ENCODE measurements around the gene CTTN. TPM values are rescaled to one million over a fixed set of nuclear protein-coding genes. Genes with fewer than 3 reads are reported as not detected.

CTTN gene
- total RNA-seq, 1 donor from 2014 or later, result 458 TPM

GRCh38 chr11:70353329-70353728 is 45.0 kb upstream of the CTTN start:
- DNase-seq (ENCODE audit: low spot score), result no peak
- Mint-ChIP-seq H3K27ac (ENCODE audit: unreplicated experiment) (no peak overlapping the region), H3K4me3 (ENCODE audit: unreplicated experiment) (no peak overlapping the region), H3K27me3 (ENCODE audit: unreplicated experiment) (no peaks in the 10 kb centered on the region), H3K4me1 (ENCODE audit: unreplicated experiment) (peaks cover 3% of the 10 kb centered on the region), H3K36me3 (ENCODE audit: low read depth, unreplicated experiment) (peaks cover 19% of the 10 kb centered on the region), H3K9me3 (ENCODE audit: unreplicated experiment) (no peaks in the 10 kb centered on the region)
- TF ChIP-seq CTCF (IDR thresholded peaks at IDR 0.05; ENCODE audit: unreplicated experiment), result no peak

GRCh38 chr11:70353900-70354568 is 44.3 kb upstream of the CTTN start:
- H3K27ac Mint-ChIP-seq (ENCODE audit: unreplicated experiment), result no peak overlapping the region
- peaks cover 23% of the 10 kb centered on the region for H3K36me3 Mint-ChIP-seq (ENCODE audit: low read depth, unreplicated experiment)
- no peak for DNase-seq (ENCODE audit: low spot score)

GRCh38 chr11:70354629-70355028 is 43.7 kb upstream of the CTTN start:
- no peak for DNase-seq (ENCODE audit: low spot score)
- H3K27me3 Mint-ChIP-seq (ENCODE audit: unreplicated experiment), result no peaks in the 10 kb centered on the region
- no peak overlapping the region for H3K4me3 Mint-ChIP-seq (ENCODE audit: unreplicated experiment)
- no peak for TF ChIP-seq CTCF (IDR thresholded peaks at IDR 0.05; ENCODE audit: unreplicated experiment)
- no peak overlapping the region for H3K27ac Mint-ChIP-seq (ENCODE audit: unreplicated experiment)
- H3K4me1 Mint-ChIP-seq (ENCODE audit: unreplicated experiment), result peaks cover 3% of the 10 kb centered on the region
- no peaks in the 10 kb centered on the region for H3K9me3 Mint-ChIP-seq (ENCODE audit: unreplicated experiment)
- peaks cover 25% of the 10 kb centered on the region for H3K36me3 Mint-ChIP-seq (ENCODE audit: low read depth, unreplicated experiment)

More at GRCh38 chr11:70353900-70354568, 44.3 kb upstream of the CTTN start:
- TF ChIP-seq CTCF (IDR thresholded peaks at IDR 0.05; ENCODE audit: unreplicated experiment), result no peak
- H3K27me3 Mint-ChIP-seq (ENCODE audit: unreplicated experiment), result no peaks in the 10 kb centered on the region
- H3K4me1 Mint-ChIP-seq (ENCODE audit: unreplicated experiment), result peaks cover 3% of the 10 kb centered on the region
- no peaks in the 10 kb centered on the region for H3K9me3 Mint-ChIP-seq (ENCODE audit: unreplicated experiment)
- peak overlapping the region; percentile 57 for H3K4me3 Mint-ChIP-seq (ENCODE audit: unreplicated experiment)

GRCh38 chr11:70358753-70359152 is 39.6 kb upstream of the CTTN start:
- Mint-ChIP-seq H3K27ac (ENCODE audit: unreplicated experiment) (no peak overlapping the region), H3K9me3 (ENCODE audit: unreplicated experiment) (no peaks in the 10 kb centered on the region), H3K4me3 (ENCODE audit: unreplicated experiment) (no peak overlapping the region), H3K27me3 (ENCODE audit: unreplicated experiment) (no peaks in the 10 kb centered on the region), H3K36me3 (ENCODE audit: low read depth, unreplicated experiment) (peaks cover 27% of the 10 kb centered on the region), H3K4me1 (ENCODE audit: unreplicated experiment) (no peaks in the 10 kb centered on the region)
- TF ChIP-seq CTCF (IDR thresholded peaks at IDR 0.05; ENCODE audit: unreplicated experiment), result no peak
- DNase-seq (ENCODE audit: low spot score), result no peak

GRCh38 chr11:70359451-70360205 is 38.7 kb upstream of the CTTN start:
- no peak for DNase-seq (ENCODE audit: low spot score)
- Mint-ChIP-seq H3K9me3 (ENCODE audit: unreplicated experiment) (no peaks in the 10 kb centered on the region), H3K4me3 (ENCODE audit: unreplicated experiment) (no peak overlapping the region), H3K4me1 (ENCODE audit: unreplicated experiment) (no peaks in the 10 kb centered on the region), H3K36me3 (ENCODE audit: low read depth, unreplicated experiment) (peaks cover 22% of the 10 kb centered on the region), H3K27ac (ENCODE audit: unreplicated experiment) (no peak overlapping the region), H3K27me3 (ENCODE audit: unreplicated experiment) (peaks cover 2% of the 10 kb centered on the region)
- TF ChIP-seq CTCF (IDR thresholded peaks at IDR 0.05; ENCODE audit: unreplicated experiment), result no peak

All from endothelial cell (in vitro differentiated cells).